ENCODE data around the gene SRSF3.

DNA sequence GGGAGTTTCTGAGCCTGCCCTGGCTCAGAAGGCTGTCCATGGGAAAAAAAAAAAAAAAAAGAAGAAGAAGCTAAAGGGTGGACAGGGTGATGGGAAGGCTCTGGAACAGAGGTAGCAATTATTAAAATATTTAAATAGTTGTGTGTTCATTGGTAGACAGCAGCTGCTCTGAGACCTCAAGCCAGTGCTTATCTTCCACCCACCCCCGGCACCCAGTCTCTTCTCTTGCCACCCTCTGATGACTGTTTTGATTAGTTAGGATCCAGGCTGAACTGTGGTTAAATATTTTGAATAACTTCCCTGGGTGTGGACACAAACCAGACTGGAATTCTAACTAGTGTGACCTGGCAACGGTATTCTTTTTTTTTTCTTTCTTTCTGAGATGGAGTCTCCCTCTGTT lies 16.9 kb upstream of the SRSF3 start:
- TF ChIP-seq BHLHE40 (IDR thresholded peaks at IDR 0.05; ENCODE audit: borderline replicate concordance) = no peak
- no peak for TF ChIP-seq FOXK2 (IDR thresholded peaks at IDR 0.05)
- no peak for TF ChIP-seq NFRKB (IDR thresholded peaks at IDR 0.05)
